ENCODE results near the gene NOL4L.

Gene NOL4L

GRCh38 chr20:32480371-32481241, 104.5 kb downstream of the NOL4L start:
- no peak for DNase-seq

- DNase-seq: no peak
These were observed 105.4 kb downstream of the NOL4L start for GRCh38 chr20:32479697-32480171.

DNA sequence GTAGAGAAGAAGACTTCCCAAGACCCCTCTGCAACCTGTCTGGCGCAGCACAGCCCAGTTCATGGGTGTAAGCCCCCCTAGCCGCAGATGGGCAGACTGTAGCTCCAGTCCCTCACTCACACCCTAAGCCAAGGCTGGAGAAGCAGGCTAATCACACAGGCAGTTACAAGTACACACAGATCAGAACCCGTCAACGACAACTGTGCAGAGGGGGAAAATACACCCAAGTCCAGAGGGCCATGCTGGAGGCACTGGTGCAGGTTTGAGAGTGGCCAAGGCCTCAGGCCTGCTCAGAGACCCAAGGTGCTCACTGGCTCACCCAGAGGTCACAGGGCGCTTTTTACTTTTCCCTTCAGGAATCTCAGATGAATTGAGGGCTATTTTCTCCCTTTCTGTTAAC, 106.1 kb downstream of the NOL4L start:
- no peak for DNase-seq

GRCh38 chr20:32478576-32478975, 106.6 kb downstream of the NOL4L start:
- DNase-seq: no peak

- DNase-seq: no peak
These were observed 107.3 kb downstream of the NOL4L start for GRCh38 chr20:32477594-32478512.

- DNase-seq: no peak
These were observed 108.2 kb downstream of the NOL4L start for GRCh38 chr20:32476684-32477593.

- no peak for DNase-seq
These were observed 109.9 kb downstream of the NOL4L start for GRCh38 chr20:32474967-32475811.

- DNase-seq: no peak
These were observed 110.5 kb downstream of the NOL4L start for GRCh38 chr20:32474717-32474966.

DNA sequence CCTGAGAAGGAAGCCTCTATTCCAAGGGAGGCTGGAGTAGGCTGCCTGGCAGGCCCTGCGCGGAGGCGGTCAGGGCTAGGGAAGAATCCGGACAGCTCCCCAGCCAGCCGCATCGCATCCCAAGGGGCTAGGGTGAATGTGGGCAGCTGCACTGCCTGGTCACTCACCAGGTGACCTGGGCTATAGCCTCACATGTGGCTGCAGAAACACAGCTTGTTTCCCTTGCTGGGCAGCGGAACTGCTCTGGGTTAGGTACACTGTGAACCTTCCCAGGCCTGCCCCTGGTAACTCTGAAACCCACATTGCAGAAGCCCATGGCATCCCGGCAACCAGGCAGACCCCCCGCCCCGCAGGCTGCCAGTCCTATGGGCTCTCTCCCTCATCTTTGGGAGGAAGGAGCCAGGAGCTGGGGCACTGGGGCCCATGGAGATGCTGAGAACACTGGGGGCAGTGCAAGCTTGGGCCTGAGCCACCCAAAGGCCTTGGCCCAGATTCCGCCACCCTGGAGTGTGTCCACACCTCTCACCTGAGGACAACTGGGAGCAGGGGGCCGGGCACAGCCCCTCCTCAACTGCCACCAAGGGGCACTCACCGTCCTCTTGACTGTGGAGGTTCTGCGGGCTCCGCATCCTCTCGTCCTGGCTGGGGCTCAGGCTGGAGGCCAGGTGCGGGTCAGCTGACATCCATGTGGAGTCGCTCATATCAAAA, 111.0 kb downstream of the NOL4L start:
- no peak for DNase-seq

DNA sequence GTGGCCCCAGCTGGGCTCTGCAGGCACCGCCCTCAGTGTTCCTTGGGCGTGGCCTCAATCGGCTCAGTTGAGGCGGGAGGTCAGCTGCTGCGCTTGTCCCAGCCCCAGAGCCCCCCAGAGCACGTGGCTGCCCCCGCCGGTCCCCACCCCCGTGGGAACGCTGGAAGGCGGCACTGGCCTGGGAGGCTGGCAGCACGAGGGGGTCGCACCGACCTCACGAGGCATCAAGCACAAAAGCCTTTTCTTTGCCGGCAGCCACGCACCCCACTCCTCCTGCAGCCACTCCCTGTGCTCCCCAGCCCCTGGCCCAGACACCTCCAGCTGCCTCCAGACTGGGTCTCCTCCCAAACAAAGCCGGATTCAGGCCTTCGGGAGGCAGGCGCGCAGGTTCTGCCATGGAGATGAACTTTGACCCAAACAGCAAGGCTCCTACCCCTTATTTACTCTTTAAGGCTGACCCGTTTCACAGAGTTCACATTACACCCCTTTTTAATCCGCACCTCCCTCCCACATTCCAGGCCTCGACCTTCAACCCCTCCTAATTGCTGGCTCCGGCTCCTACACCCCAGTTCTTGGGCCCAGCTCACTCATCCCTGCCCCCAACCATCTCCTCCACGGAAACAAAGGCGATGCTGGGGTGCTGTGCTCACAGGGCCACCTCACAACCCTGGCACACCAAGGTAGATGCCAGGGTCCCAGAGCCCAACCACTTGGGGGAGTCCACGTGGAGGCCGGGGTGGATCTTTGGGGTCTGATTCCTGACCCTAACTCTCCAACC, 111.7 kb downstream of the NOL4L start:
- no peak for DNase-seq

DNA sequence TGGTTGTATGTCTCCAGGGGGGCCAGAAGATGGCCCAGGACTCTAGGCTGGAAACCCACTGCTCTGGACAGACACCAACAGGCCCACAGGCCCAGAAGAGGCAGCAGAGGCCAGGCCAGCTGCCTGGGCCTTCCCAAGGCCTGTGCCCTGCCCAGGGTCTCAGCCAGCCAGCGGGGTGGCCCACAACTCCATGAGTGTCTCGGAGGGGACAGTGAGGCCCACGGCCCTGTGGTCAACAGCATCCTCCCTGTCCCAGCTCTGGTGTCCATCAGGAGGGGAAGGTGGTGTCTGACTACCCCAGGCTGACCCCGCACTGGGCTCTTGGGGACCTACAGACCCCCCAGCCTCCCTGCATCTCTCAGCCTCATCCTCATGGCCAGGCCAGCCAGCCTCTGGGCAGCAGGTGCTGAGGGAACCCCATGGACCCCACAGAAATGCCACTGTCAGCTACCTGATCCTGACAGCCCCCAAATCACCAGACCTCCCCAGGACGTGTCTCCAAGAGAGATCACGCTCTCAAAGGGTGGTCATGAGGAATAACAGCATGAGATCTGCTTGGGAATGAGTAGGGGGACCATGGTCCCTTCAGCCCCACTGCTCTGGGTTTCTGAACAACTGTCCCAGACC, 112.4 kb downstream of the NOL4L start:
- DNase-seq: no peak

DNA sequence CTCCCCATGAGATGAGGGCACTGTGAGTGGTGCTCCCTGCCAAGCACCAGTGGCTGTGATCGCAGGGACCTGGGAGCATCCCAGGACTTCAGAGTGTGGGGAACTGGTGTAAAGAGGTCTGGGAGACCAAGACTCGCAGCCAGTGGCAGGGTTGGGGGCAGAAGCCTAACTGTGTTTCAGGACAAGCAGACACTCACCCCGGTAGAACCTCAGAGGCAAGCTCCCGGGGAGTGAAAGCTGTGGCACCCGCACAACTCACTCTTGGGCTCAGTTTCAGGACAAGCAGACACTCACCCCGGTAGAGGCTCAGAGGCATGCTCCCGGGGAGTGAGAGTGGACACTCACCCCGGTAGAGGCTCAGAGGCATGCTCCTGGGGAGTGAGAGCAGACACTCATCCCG, 114.2 kb downstream of the NOL4L start:
- DNase-seq: no peak

- peak; percentile 41 for DNase-seq
These were observed 114.9 kb downstream of the NOL4L start for GRCh38 chr20:32470025-32470861.

GRCh38 chr20:32468860-32469259, 116.3 kb downstream of the NOL4L start:
- no peak for DNase-seq

- no peak for DNase-seq
These were observed 116.9 kb downstream of the NOL4L start for GRCh38 chr20:32468313-32468640.

GRCh38 chr20:32467506-32468312, 117.4 kb downstream of the NOL4L start:
- DNase-seq: no peak

DNA sequence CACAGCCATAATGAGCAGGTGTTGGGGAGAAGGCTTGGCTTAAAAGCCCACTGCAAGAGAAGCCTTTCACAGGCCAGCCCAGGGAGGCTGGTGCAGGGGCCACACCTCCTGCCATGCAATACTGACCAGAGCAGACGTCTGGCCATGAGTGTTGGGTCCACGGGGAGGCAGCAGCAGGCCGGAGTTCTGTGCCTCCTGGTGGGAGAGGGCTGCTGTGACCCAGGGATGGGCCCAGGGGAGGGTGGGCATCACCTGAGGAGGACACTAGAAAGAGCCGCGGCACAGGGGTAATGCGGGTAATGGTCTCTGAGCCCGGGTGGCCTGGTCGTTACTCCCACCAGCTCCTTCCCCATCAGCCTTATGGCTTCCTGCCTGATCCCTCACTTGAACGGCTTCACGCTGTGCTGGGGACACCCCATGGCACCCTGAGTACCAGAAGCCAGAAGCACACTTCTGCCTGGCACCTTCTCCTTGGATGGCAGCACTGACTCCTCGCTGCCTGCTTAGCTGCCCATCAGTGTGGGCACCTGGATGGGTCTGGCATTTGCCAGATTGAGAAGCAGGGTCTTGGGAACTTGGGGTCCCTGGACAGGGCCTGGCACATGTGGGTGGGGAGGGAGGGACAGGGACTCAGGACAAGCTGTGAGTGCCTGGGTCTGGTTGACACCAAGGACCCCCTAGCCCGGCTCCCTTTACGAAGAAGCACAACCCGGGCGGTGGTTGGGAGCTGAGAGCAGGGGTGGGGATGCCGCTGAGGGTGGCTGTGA, 118.2 kb downstream of the NOL4L start:
- no peak for DNase-seq
